DMS153 (cell line): ENCODE results near the gene MYH6.
A peak's percentile ranks its signal among the peaks of the same experiment; 100 is the strongest.
"Not testable (repeated sequence)": the region's sequence is repeated elsewhere in the genome, so short reads cannot be mapped to it uniquely, and the experiment has no call there.

Source experiments
- DNase-seq: peaks from one replicate; lab custom pipeline; 2025; lab: John Stamatoyannopoulos, UW

The MYH6 gene

GRCh38 chr14:23392613-23393012, 15.5 kb downstream of the MYH6 start:
- no peak for DNase-seq

- DNase-seq = not testable (repeated sequence)
These were observed 18.2 kb downstream of the MYH6 start for GRCh38 chr14:23389871-23390270.

DNA sequence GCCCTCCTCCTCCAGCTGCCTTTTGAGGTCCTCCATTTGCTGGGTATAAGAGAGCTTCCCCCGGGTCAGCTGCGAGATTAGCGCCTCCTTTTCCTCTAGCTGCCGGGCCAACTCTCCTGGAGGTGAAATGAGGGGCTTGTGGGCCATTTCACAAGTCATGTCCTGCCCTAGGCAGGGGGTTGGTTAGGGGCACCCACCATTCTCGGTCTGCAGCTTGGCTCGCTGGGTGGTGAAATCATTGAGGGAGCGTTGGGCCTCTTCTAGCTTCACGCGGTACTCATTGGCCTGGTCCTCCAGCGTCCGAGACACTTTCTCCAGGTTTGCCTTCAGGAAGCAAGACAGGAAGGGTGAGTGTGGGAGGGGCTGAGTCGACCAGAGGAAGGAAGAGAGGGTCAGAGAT, 18.7 kb downstream of the MYH6 start:
- DNase-seq = no peak

GRCh38 chr14:23388996-23389395, 19.1 kb downstream of the MYH6 start:
- no peak for DNase-seq

DNA sequence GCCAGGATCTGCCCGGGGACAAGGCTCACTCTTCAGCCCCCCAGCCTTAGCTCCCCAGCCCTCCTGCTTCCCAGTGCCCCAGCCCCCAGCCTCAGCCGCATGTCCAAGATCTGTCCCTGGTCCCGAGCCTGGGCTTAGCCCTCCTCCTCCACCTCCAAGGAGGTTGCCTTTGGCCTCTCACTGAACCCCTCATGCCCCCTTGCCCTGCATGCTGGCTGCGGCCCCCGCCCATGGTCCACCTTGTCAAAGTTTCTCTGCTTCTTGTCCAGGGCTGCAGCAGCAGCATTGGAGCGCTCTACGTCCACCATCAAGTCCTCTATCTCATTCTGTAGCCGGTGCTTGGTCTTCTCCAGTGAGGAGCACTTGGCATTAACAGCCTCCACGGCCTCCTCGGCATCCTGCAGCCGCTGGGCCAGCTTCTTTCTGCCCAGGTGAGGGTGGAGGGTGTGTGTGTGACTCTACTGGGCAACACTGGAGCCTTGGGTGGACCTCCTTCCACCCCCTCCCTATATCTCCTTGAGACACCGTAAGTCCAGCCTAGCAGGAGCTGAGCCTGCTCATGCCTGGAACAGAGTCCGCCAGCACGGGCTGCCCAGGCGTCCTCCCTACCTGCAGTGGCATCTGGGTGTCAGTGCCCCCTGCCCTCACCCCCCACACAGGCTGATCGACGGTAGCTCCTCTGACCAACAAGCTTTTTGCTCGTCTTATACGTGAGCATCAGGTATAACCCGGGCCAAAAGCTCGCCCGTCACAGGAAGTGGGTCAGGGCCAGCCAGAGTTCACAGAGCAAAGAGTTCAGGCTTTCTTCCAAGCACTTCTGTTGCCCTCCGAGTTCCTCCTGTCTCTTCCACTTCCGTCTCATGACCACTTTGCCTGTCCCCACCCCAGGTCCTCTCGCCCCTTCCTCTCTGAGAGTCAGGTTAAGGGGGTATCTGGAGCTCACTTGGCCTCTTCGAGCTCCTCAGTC, 19.9 kb downstream of the MYH6 start:
- DNase-seq = no peak

DNA sequence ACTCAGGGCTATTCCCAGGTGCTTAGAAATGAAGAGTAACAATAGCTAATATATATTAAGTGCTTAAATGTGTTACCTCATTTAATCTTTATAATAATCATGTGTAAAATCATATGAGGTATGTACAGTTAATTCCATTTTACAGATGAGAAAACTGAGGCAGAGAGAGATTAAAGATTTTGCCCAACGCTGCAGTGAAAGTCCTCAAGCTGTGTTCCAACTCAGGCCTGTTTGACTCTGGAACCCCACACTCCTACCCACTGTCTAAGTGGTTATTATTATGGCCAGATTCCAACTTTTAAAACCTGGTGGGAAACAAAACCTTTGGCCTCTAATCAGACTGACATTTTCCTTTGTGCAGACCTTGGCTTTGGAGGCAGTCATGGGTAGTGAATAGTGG, 21.1 kb downstream of the MYH6 start:
- no peak for DNase-seq

- DNase-seq = not testable (repeated sequence)
These were observed 21.8 kb downstream of the MYH6 start for GRCh38 chr14:23386266-23386657.

DNA sequence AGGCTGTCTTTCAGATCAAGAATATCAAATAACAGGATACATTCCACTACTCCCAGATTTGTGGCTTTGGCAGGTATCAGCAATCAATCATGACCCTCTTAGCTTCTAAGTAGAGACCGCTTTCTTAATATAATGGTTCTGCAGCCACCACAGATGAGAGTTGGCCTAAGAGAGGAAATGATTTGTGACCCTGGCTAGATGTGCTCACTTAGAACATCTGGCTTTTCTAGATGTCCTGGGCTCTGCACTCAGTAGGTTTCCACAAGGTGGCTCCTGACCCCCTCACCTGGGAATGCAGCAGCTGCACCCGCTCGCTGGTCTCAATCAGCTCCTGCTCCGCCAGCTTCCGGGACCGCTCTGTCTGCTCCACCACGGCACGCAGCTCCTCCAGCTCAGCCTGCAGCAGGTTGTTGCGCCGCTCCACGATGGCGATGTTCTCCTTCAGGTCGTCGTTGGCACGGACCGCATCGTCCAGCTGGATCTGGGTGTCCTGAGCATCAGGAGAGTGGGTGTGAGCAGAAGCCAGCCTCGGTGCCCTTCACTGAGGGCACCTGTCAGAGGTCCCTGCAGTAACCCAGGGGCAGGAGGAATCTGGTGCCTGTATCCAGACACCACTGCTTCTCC, 22.3 kb downstream of the MYH6 start:
- DNase-seq = peak; percentile 6

DNA sequence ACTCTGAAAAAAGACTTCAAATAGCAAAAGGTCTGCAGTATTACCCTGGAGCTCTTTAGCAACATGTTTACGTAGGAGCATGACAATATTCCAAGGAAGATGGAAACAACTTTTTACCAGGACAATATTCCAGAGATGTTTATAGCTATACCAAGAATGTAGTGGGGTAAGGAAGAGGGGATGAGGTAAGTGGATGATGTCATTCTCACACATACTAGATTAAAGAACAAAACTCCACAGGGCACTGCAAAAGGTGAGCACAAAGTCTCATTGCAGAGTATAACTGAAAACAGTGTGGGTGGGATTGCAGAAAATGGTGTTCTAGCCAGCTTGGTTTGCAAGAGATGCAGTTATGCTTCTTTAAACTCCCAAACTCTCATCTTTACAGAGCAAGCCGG, 22.8 kb downstream of the MYH6 start:
- DNase-seq = no peak

DNA sequence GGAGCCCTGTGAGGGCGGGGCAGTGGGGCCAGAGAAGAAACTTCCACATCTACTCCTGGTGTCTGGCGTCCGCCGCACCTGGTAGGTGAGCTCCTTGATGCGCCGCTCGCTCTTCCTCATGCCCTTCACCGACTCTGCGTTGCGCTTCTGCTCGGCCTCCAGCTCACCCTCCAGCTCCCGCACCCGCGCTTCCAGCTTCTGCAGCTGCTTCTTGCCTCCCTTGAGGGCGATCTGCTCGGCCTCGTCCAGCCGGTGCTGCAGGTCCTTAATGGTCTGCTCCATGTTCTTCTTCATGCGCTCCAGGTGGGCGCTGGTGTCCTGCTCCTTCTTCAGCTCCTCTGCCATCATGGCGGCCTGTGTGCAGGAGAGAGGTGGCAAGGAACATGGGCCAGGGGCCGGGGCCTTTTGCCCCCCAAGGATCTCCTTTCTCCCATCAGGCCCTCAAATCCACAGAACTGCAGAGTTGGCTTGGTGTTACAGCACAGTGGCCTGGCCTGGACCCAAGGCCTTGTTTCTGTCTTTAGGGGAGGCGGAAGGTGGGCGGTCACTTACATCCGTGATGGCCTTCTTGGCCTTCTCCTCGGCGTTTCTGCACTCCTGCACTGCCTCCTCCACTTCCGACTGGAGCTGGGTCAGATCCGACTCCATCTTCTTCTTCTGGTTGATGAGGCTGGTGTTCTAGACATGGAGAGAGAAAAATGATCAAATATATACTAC, 23.6 kb downstream of the MYH6 start:
- DNase-seq = no peak

- DNase-seq = no peak
These were observed 25.2 kb downstream of the MYH6 start for GRCh38 chr14:23382731-23383440.

- DNase-seq = no peak
These were observed 25.8 kb downstream of the MYH6 start for GRCh38 chr14:23382276-23382675.

GRCh38 chr14:23381871-23382270, 26.2 kb downstream of the MYH6 start:
- no peak for DNase-seq

DNA sequence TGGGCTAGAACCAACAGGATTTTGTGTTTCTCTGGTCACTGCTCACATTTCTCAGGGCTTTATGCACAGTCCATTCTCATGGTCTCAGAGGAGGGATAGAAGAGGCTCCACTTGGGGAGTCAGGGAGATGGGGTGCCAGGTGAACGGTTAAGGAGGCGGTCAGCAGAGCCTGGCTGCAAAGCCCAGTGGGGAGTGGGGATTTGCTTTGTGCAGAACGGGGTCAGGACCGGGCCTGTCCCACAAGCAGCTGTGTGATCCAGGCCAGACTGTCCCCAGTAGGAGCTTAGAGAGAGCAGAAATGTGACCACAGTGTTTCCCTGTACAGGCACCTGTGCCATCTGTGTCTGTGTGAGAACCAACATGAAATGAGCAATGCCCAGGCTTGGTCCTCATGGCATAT, 27.1 kb downstream of the MYH6 start:
- DNase-seq = no peak

- no peak for DNase-seq
These were observed 27.7 kb downstream of the MYH6 start for GRCh38 chr14:23380197-23380914.

DNA sequence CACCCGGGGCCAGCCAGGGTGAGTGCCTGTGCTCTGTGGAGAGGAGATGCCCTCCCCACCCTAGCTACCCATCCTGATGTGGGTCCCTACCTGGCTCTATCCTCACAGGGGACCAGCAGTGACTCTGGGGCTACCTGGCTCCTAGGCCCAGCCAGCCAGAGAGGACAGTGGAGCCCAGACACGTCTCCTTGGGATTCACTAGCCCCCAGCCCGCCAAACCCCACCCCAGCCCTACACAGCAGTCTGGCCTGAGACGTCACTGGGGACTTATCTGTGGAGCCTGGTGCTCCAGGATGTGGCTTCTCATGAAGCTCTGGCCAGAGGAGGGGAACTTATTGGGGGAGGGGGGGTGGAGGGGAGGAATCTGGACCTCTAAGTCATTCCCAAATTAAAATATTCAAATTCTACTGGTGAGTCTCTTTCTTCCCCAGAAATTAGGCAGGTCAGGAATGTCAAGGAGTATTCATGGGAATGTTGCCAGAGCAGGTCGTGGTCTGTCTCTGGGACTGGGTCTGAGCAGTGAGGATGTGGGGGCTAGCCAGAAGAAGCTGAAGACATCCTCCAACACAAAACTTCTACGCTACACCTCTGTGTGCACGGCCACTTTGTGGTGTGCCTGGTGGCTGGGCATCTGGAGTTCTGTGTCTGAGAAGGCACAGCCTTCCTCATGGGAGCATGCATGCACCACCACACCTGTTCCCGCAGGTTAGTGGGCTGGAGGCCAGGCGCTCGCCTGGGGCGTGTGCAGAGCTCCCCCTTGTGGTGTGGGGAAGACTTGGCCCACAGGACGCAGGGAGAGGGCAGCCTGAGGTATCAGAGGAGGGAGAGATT, 28.5 kb downstream of the MYH6 start:
- DNase-seq = peak; percentile 31

DNA sequence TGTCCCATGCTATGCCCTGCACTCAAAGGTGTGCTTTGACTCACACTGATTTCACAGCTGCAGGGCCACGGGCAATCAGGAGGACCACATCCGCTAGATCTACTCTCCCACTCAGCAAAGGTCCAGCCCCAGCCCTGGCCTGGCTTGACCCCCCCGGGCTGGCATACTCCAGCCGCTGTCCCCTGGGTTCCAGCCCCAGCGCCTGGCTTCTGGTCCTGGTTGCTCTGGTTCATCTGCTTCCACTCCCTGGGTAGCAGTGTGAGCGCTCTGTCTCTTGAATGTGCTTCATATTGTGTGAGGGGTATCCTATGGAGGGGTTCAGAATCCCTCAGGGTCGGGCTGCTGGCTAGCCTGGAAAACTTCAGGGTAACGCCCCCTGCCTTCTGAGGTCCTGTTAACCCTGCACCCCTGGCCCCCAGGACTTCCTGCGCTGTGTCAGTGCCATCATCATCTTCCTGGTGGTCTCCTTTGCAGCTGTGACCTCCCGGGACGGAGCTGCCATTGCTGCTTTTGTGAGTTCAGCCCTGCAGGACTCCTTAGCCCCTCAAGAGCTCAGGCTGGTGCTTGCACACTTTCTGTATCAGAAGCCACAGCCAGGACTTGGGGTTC, 29.4 kb downstream of the MYH6 start:
- DNase-seq = no peak

DNA sequence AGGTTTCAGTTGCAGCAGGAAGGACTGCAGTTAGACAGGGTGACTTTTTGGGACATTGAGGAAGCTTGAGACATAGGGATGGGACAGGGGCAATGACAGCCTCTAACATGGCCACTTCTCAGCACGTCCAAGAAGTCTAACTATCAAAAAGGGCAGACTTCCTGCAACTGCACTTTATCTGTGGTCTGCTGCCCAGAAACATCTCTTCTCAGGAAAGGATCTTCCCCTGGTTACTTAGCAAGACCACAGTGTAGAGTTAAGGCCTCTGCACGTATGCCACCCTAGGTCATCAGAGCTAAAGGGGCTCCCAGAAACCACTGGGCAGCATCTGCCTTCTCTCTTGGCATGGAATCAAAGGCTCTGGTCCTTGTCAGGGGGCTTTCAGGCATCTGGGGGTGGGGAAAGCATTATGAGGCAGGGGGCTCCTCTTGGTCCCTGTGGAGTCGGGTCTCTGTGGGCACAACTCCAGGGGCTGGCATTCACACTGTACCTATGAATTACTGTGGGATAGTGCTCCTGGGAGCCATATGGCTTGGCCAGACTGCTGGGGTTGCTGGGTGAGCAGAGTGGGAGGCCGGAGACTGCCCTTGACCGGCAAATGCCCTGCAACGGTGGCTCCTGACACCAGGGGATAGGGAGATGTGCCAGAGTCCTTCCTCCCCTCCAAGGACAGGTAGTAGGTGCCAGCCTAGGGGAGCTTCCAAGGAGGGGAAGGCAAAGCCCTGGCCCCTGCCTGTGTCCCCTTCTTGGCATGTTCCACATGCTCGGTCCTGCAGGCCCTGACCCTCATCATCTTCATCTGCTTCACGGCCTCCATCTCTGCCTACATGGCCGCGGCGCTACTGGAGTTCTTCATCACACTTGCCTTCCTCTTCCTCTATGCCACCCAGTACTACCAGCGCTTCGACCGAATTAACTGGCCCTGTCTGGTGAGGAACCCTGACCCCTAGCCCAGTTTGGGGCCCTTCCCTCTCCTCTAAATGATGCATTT, 30.2 kb downstream of the MYH6 start:
- DNase-seq = no peak

DNA sequence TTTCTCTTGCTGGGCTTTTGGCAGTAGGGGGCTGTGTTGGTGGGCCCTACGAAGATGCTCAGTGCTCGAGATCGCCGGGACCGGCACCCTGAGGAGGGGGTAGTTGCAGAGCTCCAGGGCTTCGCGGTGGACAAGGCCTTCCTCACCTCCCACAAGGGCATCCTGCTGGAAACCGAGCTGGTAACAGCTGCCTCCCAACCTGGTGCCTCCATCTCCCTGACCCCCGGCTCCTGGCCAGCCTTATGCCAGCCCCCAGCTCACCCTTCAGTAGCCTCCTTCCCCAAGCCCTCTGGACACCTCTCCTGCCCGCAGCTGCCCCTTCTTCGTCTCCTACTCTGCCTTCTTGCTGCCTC, 30.9 kb downstream of the MYH6 start:
- no peak for DNase-seq
